Suprapubic skin (tissue), 4 donors: ENCODE results near the gene RPL13.

Source experiments
- CTCF ChIP-seq, 2 donors: fragments of 200-600 bp in 1 of 2; fragments of 450-650 bp in 1 of 2; sonication (generic) in 1 of 2; IDR thresholded peaks; one replicate each; pipeline ENCODE4 v1.5.1; 2016 to 2019; ENCODE audit warnings: antibody characterized with exemption in 2 of 2, mild to moderate bottlenecking in 1 of 2, moderate library complexity in 1 of 2
- POLR2A ChIP-seq, 2 donors: fragments of 450-650 bp; IDR thresholded peaks; one replicate each; pipeline ENCODE4 v1.6.1; 2017; ENCODE audit warnings: antibody characterized with exemption in 2 of 2, mild to moderate bottlenecking in 2 of 2, moderate library complexity in 2 of 2
- POLR2AphosphoS5 ChIP-seq, 3 donors: sonication (generic); formaldehyde crosslinking; IDR thresholded peaks; one replicate each; pipeline ENCODE4 v1.6.1; 2017; ENCODE audit warnings: antibody characterized with exemption in 3 of 3

GRCh38 chr16:89583197-89583894, 22.9 kb downstream of the RPL13 start:
- TF ChIP-seq CTCF (IDR thresholded peaks at IDR 0.05): no peak
- no peak for TF ChIP-seq POLR2A (IDR thresholded peaks at IDR 0.05)
- TF ChIP-seq POLR2AphosphoS5 (IDR thresholded peaks at IDR 0.05): no peak
